B cell (primary cell): ENCODE measurements around the gene MSLN.

ENCODE experiments used
- EZH2 ChIP-seq: IDR thresholded peaks from 2 replicates; pipeline ENCODE4 v1.6.1; 2012; ENCODE audit warnings: borderline replicate concordance, low read depth, mild to moderate bottlenecking, moderate library complexity, low read length; ENCODE audit not compliant: insufficient read depth, poor library complexity, severe bottlenecking
- TF ChIP-seq, protein P1 (sequence below): fragments of 200-600 bp; IDR thresholded peaks from one replicate; pipeline ENCODE4 v1.8.0; 2022; ENCODE audit warnings: antibody characterized with exemption, mild to moderate bottlenecking

DNA sequence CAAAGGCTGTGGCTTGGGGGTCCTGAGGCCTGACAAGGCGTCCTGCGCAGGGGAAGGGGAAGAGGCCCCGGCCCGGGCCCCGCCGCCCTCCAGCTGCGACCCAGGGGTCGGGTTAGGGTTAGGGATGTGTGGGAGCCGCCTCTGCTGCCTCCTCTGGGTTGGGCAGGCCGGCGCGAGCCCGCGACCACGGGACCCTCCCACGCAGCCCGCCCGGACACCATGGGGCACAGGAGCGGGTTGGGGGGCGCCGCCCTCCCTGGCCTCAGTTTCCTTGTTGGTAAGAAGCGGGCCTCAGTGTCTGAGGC is 20.1 kb upstream of the MSLN start:
- TF ChIP-seq, protein P1, sequence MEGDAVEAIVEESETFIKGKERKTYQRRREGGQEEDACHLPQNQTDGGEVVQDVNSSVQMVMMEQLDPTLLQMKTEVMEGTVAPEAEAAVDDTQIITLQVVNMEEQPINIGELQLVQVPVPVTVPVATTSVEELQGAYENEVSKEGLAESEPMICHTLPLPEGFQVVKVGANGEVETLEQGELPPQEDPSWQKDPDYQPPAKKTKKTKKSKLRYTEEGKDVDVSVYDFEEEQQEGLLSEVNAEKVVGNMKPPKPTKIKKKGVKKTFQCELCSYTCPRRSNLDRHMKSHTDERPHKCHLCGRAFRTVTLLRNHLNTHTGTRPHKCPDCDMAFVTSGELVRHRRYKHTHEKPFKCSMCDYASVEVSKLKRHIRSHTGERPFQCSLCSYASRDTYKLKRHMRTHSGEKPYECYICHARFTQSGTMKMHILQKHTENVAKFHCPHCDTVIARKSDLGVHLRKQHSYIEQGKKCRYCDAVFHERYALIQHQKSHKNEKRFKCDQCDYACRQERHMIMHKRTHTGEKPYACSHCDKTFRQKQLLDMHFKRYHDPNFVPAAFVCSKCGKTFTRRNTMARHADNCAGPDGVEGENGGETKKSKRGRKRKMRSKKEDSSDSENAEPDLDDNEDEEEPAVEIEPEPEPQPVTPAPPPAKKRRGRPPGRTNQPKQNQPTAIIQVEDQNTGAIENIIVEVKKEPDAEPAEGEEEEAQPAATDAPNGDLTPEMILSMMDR: no peak
- no peak for TF ChIP-seq EZH2
